Measurements from ENCODE around the gene INTS15. TPM values are rescaled to one million over a fixed set of nuclear protein-coding genes. Genes with fewer than 3 reads are reported as not detected.

INTS15 gene
- total RNA-seq (2021; ENCODE audit: unreplicated experiment) (46.8 TPM), Bru-seq, nascent RNA (percentile 73 among the genes with signal in this experiment), BruChase-seq, experiment 1, labeled RNA remaining after a 2-hour chase (percentile 80 among the genes with signal in this experiment), BruChase-seq, experiment 2, labeled RNA remaining after a 6-hour chase (percentile 77 among the genes with signal in this experiment)
- polyA plus RNA-seq (2012; ENCODE audit: insufficient read length), result 59.6 TPM
- long read RNA-seq, transcript C7orf26-201 (6 exons, 2,182 nt), result major isoform, 18 of 28 reads
- long read RNA-seq, partial matches to known transcripts, result 3 of 28 reads
- long read RNA-seq, other reads (novel, unspliced or antisense), result 7 of 28 reads

- no peaks in the 10 kb centered on the region for H3K9me3 ChIP-seq (ENCODE audit: control insufficient read depth, insufficient read depth, low read depth, low read length)
- peaks cover 3% of the 10 kb centered on the region for H3K36me3 ChIP-seq (ENCODE audit: control insufficient read depth, insufficient read depth, low read length)
- H3K27me3 ChIP-seq (ENCODE audit: control insufficient read depth, insufficient read depth, low read length), result no peaks in the 10 kb centered on the region
- no TSS peak for BruUV-seq (replicated peaks)
- peak within 1 kb of the TSS; percentile 66 to 90 for H3K4me3 ChIP-seq (ENCODE audit: low read depth in 2 of 2, low read length in 2 of 2)
- ChIA-PET POLR2A (no interaction called here), CTCF (interaction anchor here (1.3 kb wide), 1 partner anchor 74 kb away, joined by 3 read pairs; no protein-coding TSS in a partner anchor)
- peak within 1 kb of the TSS; percentile 78 for H3K27ac ChIP-seq (ENCODE audit: low read length)
- ATAC-seq (peak; percentile 97), DNase-seq (ENCODE audit: low read depth, low spot score) (no peak)
- H3K4me1 ChIP-seq (ENCODE audit: control insufficient read depth, insufficient read depth, low read length), result peaks cover 8% of the 10 kb centered on the region
- in situ Hi-C loops (cut with HindIII; ENCODE audit: low pct_unique_long_range_greater_than_20kb, low sequenced_read_pairs), result no loop called here
- TF ChIP-seq POLR2AphosphoS5 (IDR thresholded peaks at IDR 0.05; ENCODE audit: low read depth, low read length), result peak; percentile 98
- TF ChIP-seq SIN3A (IDR thresholded peaks at IDR 0.05; ENCODE audit: borderline replicate concordance, insufficient read depth, low read depth, low read length), result peak; percentile 92; the same call in 1 of the 2 replicates
- TF ChIP-seq REST (IDR thresholded peaks at IDR 0.05; ENCODE audit: insufficient read depth in 1 of 2, low read depth in 2 of 2, low read length in 1 of 2), result peak in 1 of 2 experiments; percentile 28; a peak in 1 of 4 replicates
- TF ChIP-seq, protein P1, sequence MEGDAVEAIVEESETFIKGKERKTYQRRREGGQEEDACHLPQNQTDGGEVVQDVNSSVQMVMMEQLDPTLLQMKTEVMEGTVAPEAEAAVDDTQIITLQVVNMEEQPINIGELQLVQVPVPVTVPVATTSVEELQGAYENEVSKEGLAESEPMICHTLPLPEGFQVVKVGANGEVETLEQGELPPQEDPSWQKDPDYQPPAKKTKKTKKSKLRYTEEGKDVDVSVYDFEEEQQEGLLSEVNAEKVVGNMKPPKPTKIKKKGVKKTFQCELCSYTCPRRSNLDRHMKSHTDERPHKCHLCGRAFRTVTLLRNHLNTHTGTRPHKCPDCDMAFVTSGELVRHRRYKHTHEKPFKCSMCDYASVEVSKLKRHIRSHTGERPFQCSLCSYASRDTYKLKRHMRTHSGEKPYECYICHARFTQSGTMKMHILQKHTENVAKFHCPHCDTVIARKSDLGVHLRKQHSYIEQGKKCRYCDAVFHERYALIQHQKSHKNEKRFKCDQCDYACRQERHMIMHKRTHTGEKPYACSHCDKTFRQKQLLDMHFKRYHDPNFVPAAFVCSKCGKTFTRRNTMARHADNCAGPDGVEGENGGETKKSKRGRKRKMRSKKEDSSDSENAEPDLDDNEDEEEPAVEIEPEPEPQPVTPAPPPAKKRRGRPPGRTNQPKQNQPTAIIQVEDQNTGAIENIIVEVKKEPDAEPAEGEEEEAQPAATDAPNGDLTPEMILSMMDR (IDR thresholded peaks at IDR 0.05), result peak; percentile 100
- TF ChIP-seq TCF7L2 (IDR thresholded peaks at IDR 0.05; ENCODE audit: low read depth, low read length), result no peak
- intact Hi-C loops (cut with micrococcal nuclease; ENCODE audit: unreplicated experiment), result no loop called here
These were observed at the start of gene INTS15 for GRCh38 chr7:6589829-6590644. Gene INTS15 (plus strand): TSS chr7:6590021. CDS start chr7:6590284, 263 bp downstream.

- no peak overlapping the region for H3K4me3 ChIP-seq (ENCODE audit: low read depth in 2 of 2, low read length in 2 of 2)
- no TSS peak for BruUV-seq (replicated peaks)
- intact Hi-C loops (cut with micrococcal nuclease; ENCODE audit: unreplicated experiment), result no loop called here
- no peak for TF ChIP-seq SIN3A (IDR thresholded peaks at IDR 0.05; ENCODE audit: borderline replicate concordance, insufficient read depth, low read depth, low read length)
- TF ChIP-seq REST (IDR thresholded peaks at IDR 0.05; ENCODE audit: insufficient read depth in 1 of 2, low read depth in 2 of 2, low read length in 1 of 2), result no peak
- no peak for TF ChIP-seq TCF7L2 (IDR thresholded peaks at IDR 0.05; ENCODE audit: low read depth, low read length)
- TF ChIP-seq, protein P1 (IDR thresholded peaks at IDR 0.05), result no peak
- DNase-seq (ENCODE audit: low read depth, low spot score), result no peak
- no peak for ATAC-seq
- no peak overlapping the region for H3K27ac ChIP-seq (ENCODE audit: low read length)
- no peaks in the 10 kb centered on the region for H3K27me3 ChIP-seq (ENCODE audit: control insufficient read depth, insufficient read depth, low read length)
- CTCF ChIA-PET, result no interaction called here
- no peaks in the 10 kb centered on the region for H3K4me1 ChIP-seq (ENCODE audit: control insufficient read depth, insufficient read depth, low read length)
- POLR2A ChIA-PET, result no interaction called here
- in situ Hi-C loops (cut with HindIII; ENCODE audit: low pct_unique_long_range_greater_than_20kb, low sequenced_read_pairs), result no loop called here
- H3K9me3 ChIP-seq (ENCODE audit: control insufficient read depth, insufficient read depth, low read depth, low read length), result no peaks in the 10 kb centered on the region
- no peaks in the 10 kb centered on the region for H3K36me3 ChIP-seq (ENCODE audit: control insufficient read depth, insufficient read depth, low read length)
These were observed 47.5 kb upstream of the INTS15 start for GRCh38 chr7:6542368-6542767.
